ENCODE measurements around the gene SNAPC4.

Gene SNAPC4

GRCh38 chr9:136422876-136423275 is 22.9 kb upstream of the SNAPC4 start:
- DNase-seq (ENCODE audit: low read depth, low spot score), result no peak
- ChIA-PET CTCF (interaction anchor here (1.8 kb wide), 1 partner anchor 16 kb away, joined by 5 read pairs; no protein-coding TSS in a partner anchor), POLR2A (interaction anchor here (0.6 kb wide), 2 partner anchors 15 to 303 kb away, joined by 3 read pairs; no protein-coding TSS in a partner anchor)
- H3K4me3 ChIP-seq (ENCODE audit: low read depth, low read length), result no peak overlapping the region
- TF ChIP-seq CTCF (IDR thresholded peaks at IDR 0.05; ENCODE audit: insufficient read depth, low read length, missing control alignments), result no peak

- no peak for TF ChIP-seq CTCF (IDR thresholded peaks at IDR 0.05; ENCODE audit: insufficient read depth, low read length, missing control alignments)
- no peak for DNase-seq (ENCODE audit: low read depth, low spot score)
- ChIA-PET POLR2A (no interaction called here), CTCF (no interaction called here)
- H3K4me3 ChIP-seq (ENCODE audit: low read depth, low read length), result no peak overlapping the region
These were observed 21.8 kb upstream of the SNAPC4 start for GRCh38 chr9:136421791-136422190.

- POLR2A ChIA-PET, result no interaction called here
- DNase-seq (ENCODE audit: low read depth, low spot score), result no peak
- no peak overlapping the region for H3K4me3 ChIP-seq (ENCODE audit: low read depth, low read length)
- TF ChIP-seq CTCF (IDR thresholded peaks at IDR 0.05; ENCODE audit: insufficient read depth, low read length, missing control alignments), result no peak
- CTCF ChIA-PET, result interaction anchor here (1.5 kb wide), 1 partner anchor 18 kb away, joined by 5 read pairs; no protein-coding TSS in a partner anchor
These were observed 19.1 kb upstream of the SNAPC4 start for GRCh38 chr9:136419092-136419420.

- no peak overlapping the region for H3K4me3 ChIP-seq (ENCODE audit: low read depth, low read length)
- DNase-seq (ENCODE audit: low read depth, low spot score), result no peak
- POLR2A ChIA-PET, result interaction anchor here (0.9 kb wide), 1 partner anchor 16 kb away, joined by 3 read pairs; no protein-coding TSS in a partner anchor
- CTCF ChIA-PET, result interaction anchor here (0.6 to 1.5 kb wide), 3 partner anchors 9 to 18 kb away, joined by 3 to 6 read pairs (median 5); no protein-coding TSS in a partner anchor
- TF ChIP-seq CTCF (IDR thresholded peaks at IDR 0.05; ENCODE audit: insufficient read depth, low read length, missing control alignments), result no peak
These were observed 18.5 kb upstream of the SNAPC4 start for GRCh38 chr9:136418182-136419091.

- no peak overlapping the region for H3K4me3 ChIP-seq (ENCODE audit: low read depth, low read length)
- DNase-seq (ENCODE audit: low read depth, low spot score), result no peak
- no peak for TF ChIP-seq CTCF (IDR thresholded peaks at IDR 0.05; ENCODE audit: insufficient read depth, low read length, missing control alignments)
- CTCF ChIA-PET, result interaction anchor here (1.2 to 1.5 kb wide), 3 partner anchors 9 to 104 kb away, joined by 4 to 6 read pairs (median 5); no protein-coding TSS in a partner anchor
- POLR2A ChIA-PET, result no interaction called here
These were observed 16.9 kb upstream of the SNAPC4 start for GRCh38 chr9:136416914-136417313.

GRCh38 chr9:136416427-136416826 is 16.5 kb upstream of the SNAPC4 start:
- no peak overlapping the region for H3K4me3 ChIP-seq (ENCODE audit: low read depth, low read length)
- no peak for TF ChIP-seq CTCF (IDR thresholded peaks at IDR 0.05; ENCODE audit: insufficient read depth, low read length, missing control alignments)
- CTCF ChIA-PET, result interaction anchor here (0.9 to 1.5 kb wide), 3 partner anchors 9 to 103 kb away, joined by 4 to 6 read pairs (median 5); no protein-coding TSS in a partner anchor
- DNase-seq (ENCODE audit: low read depth, low spot score), result no peak
- POLR2A ChIA-PET, result no interaction called here
